HAP-1 (cell line): ENCODE measurements around the gene EPS8.

Experiments used
- DNase-seq, 2 experiments: peaks; one replicate each; pipeline ENCODE4 v3.0.0-alpha.2; 2016 to 2020; ENCODE audit warnings: low spot score in 2 of 2
- H3K27me3 ChIP-seq: fragments of 250-450 bp; sonication (Bioruptor Pico); 2 replicates; pipeline ENCODE4 v1.5.1; 2020; ENCODE audit warnings: low read depth, mild to moderate bottlenecking, moderate library complexity
- H3K36me3 ChIP-seq: fragments of 250-450 bp; sonication (Bioruptor Pico); replicated peaks from 2 replicates; pipeline ENCODE4 v1.5.1; 2020; ENCODE audit warnings: mild to moderate bottlenecking
- H3K4me1 ChIP-seq: fragments of 250-450 bp; sonication (Bioruptor Pico); 2 replicates; pipeline ENCODE4 v1.5.1; 2020; ENCODE audit warnings: mild to moderate bottlenecking
- H3K4me3 ChIP-seq: fragments of 250-450 bp; sonication (Bioruptor Pico); 2 replicates; pipeline ENCODE4 v1.5.1; 2020; ENCODE audit warnings: mild to moderate bottlenecking, moderate library complexity
- H3K9me3 ChIP-seq: fragments of 250-450 bp; sonication (Bioruptor Pico); 2 replicates; pipeline ENCODE4 v1.5.1; 2020; ENCODE audit warnings: mild to moderate bottlenecking, moderate library complexity
- in situ Hi-C: fragments of 300-500 bp; cut with MboI; formaldehyde crosslinking; loops from 3 replicates; pipeline ENCODE4 v1.14.3; 2020; ENCODE audit warnings: low sequenced_read_pairs, inconsistent platforms, mixed read lengths

The EPS8 gene

DNA sequence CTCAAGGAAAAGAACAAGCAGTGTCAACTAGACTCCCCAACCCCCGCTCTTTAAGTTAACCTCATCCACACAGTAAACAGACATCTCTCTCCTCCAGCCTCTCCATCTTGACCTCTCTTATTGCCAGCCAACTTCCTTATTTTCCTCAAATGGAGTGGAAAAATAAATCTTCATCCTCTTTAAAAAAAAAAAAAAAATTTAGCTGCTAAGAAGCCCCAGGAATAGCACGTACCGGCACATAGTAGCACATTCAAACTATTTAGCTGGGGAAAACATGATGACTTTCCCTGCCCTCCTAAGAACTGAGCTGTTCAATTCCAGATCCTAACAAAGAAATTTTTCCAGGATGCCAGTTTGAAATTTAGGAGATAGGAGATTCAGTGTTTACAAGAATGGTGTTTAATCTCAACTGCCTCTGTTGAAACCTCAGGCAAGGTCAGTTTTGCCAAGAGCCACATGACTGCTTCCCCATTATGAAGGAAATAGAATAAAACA, 90.8 kb downstream of the EPS8 start:
- Histone ChIP-seq H3K9me3 (no peaks in the 10 kb centered on the region), H3K4me1 (no peaks in the 10 kb centered on the region), H3K27me3 (no peaks in the 10 kb centered on the region), H3K36me3 (no peaks in the 10 kb centered on the region), H3K4me3 (no peak overlapping the region)
- DNase-seq: no peak
- in situ Hi-C loops: no loop called here

DNA sequence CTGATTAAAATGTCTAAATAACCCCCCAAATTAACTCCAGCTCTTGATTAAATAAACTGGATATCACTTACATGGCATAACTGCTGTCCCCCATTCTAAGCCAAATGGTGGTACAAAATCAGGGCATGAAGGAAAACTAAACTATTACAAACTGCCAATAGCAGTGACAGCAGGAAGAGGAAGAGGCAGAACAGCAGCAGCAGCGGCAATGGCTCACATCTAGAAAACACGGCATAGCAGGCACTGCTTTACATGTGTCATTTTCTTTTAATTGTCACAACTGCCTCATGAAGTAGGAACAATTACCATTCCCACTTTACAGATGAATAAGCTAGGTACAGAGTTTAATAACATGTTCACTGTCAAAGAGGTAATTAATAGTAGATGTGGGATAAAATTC, 92.0 kb downstream of the EPS8 start:
- no peaks in the 10 kb centered on the region for H3K4me1 ChIP-seq
- no peaks in the 10 kb centered on the region for H3K36me3 ChIP-seq
- no peaks in the 10 kb centered on the region for H3K27me3 ChIP-seq
- in situ Hi-C loops: no loop called here
- DNase-seq: no peak
- H3K4me3 ChIP-seq: no peak overlapping the region
- H3K9me3 ChIP-seq: no peaks in the 10 kb centered on the region

DNA sequence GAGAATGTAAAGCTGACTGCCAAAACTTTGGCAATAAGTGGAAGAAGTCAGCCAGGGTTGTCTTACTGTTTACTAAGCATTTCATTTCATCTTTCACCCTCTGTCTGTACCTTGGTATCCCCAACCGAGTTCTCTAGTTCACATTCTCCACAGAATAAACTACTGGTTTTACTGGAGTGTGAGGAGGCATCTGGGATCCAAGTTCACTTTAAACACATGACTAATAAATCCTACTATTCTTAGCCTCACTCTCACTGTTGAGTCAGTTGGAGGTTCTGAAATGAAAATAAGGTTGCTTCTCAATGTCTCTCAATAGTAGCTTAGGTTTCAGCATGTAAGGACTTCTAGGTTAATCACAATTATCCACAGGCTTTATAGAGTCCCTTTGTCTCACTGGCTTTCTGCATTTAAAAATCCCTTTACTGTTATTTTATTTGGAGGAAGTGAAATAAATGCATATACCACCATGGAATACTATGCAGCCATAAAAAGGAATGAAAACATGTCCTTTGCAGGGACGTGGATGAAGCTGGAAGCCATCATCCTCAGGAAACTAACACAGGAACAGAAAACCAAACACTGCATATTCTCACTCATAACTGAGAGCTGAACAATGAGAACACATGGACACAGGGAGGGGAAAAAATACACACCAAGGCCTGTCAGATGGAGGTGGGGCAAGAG, 95.8 kb downstream of the EPS8 start:
- in situ Hi-C loops: no loop called here
- no peaks in the 10 kb centered on the region for H3K9me3 ChIP-seq
- H3K4me1 ChIP-seq: no peaks in the 10 kb centered on the region
- DNase-seq: no peak
- no peaks in the 10 kb centered on the region for H3K27me3 ChIP-seq
- no peaks in the 10 kb centered on the region for H3K36me3 ChIP-seq
- H3K4me3 ChIP-seq: no peak overlapping the region

DNA sequence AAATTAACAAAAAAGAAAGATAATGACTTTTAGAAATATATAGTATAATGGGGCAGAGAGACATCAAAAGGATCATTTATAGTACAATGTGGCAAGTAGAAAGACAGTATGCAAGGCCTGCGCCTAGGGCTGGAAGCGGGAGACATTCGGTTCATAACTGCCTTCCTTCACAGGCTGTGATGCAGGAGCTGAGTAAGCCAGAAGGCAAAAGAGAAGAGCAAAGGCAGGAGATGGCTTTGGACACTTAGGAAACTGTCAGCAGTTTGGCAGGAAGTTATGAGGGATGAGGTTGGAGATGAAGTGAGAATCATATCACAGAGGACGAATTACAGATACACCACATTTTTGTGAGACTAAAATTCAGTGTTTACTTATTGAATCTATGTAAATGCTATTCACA, 97.8 kb downstream of the EPS8 start:
- DNase-seq: no peak

DNA sequence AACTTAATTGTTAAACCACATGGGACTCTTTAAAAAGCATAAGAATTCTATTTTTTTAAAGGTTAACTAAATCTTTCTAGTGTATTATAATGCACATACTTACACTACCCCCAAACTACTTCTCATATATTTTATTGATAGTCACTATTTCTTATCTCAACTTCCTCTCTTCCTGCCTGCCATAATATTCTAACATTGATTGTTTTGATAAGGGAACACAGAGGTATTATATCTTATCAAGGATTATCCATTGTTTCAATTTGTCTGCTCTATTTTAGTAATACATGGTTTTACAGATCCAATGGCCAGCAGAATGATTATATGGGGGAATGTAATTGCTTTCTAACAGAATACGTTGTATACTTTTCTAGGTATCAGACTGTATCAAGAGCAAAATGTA, 98.9 kb downstream of the EPS8 start:
- DNase-seq: no peak
- Histone ChIP-seq H3K9me3 (no peaks in the 10 kb centered on the region), H3K4me1 (no peaks in the 10 kb centered on the region), H3K36me3 (no peaks in the 10 kb centered on the region), H3K27me3 (no peaks in the 10 kb centered on the region), H3K4me3 (no peak overlapping the region)
- in situ Hi-C loops: no loop called here

More for the DNA sequence above, 97.8 kb downstream of the EPS8 start:
- Histone ChIP-seq H3K9me3 (no peaks in the 10 kb centered on the region), H3K4me3 (no peak overlapping the region), H3K4me1 (no peaks in the 10 kb centered on the region), H3K36me3 (no peaks in the 10 kb centered on the region), H3K27me3 (no peaks in the 10 kb centered on the region)
- in situ Hi-C loops: no loop called here

DNA sequence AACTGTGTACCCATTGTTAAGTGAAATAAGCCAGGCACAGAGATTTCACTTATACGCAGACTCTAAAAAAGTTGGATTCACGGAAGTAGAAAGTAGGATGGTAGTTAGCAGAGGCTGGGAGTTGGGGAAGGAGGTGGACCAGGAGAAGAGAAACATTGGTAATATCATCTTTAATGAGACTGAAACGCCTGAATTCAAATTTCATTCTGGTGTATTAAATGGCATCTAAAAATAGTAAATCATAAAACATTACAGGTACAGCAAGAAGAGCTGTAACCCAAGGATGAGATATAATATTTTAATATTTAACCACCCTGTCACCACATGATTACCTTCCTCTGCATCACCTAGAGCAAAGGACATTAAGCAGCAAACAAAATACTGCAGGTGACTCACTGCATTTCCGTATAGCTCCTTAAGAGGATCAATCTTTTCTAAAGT, 99.4 kb downstream of the EPS8 start:
- DNase-seq: no peak
- no peaks in the 10 kb centered on the region for H3K36me3 ChIP-seq
- H3K4me3 ChIP-seq: no peak overlapping the region
- H3K27me3 ChIP-seq: no peaks in the 10 kb centered on the region
- H3K9me3 ChIP-seq: no peaks in the 10 kb centered on the region
- H3K4me1 ChIP-seq: no peaks in the 10 kb centered on the region
- in situ Hi-C loops: no loop called here

DNA sequence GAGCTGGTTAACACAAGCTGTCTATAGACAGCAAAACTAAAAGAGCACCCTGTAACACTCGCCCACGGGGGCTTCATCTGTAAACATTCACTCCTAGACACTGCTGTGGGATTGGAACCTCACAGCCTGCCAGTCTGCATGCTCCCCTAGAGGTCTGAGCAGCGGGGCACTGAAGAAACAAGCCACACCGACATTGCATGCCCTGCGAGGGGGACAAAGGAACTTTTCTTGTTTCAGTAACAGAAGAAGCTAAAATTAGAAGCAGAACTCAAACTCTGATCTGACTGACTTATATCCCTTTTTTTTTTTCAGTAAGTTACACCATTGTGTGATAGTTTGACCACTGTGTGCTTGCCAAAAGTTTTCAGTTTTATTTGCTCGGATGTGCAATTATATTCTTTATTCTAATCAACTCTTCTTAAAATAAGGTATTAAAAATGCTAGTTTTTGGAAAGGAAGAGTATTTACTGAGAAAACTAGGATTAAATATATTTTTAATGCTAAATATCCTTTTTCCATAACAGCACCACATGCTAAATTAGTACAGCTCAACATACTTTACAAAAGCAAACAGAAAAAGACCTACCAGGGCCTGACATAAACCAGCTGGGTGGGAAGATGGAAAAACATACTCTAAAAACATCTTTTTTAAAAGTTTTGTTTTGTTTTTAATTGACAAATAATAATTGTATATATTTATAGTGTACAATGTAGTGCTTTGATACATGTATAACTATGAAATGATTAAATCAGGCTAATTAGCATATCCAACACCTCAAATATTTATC, 100.2 kb downstream of the EPS8 start:
- in situ Hi-C loops: no loop called here

DNA sequence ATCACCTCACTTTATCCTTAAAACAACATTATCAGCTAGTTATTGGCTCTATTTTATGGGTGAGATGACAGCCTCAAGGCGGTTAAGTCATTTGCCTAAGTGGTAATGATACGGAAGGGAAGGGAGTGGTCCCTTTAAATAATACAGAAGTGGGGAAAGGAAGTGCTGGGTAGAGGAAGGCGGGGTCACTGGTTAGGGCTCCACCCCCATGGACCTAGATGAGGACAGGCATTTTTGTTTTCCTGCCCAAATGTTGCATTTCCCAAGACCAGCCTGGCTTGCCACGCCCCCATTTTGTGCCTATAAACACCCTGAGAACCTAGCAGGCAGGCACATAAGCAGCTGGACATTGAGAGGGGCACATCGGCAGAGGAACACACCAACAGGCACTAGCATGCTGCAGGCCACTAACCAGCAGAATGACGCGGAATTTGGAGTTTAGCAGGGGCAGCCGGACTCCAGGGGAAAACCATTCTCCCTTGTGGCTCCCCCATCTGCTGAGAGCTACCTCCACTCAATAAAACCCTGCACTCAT, 100.9 kb downstream of the EPS8 start:
- H3K4me1 ChIP-seq: no peaks in the 10 kb centered on the region
- H3K9me3 ChIP-seq: no peaks in the 10 kb centered on the region
- no peak overlapping the region for H3K4me3 ChIP-seq
- in situ Hi-C loops: no loop called here
- H3K36me3 ChIP-seq: no peaks in the 10 kb centered on the region
- DNase-seq: peak in 1 of 2 experiments; percentile 39
- no peaks in the 10 kb centered on the region for H3K27me3 ChIP-seq

More for the DNA sequence above, 100.2 kb downstream of the EPS8 start:
- H3K36me3 ChIP-seq: no peaks in the 10 kb centered on the region
- no peak for DNase-seq
- H3K4me1 ChIP-seq: no peaks in the 10 kb centered on the region
- no peak overlapping the region for H3K4me3 ChIP-seq
- H3K27me3 ChIP-seq: no peaks in the 10 kb centered on the region
- H3K9me3 ChIP-seq: no peaks in the 10 kb centered on the region

DNA sequence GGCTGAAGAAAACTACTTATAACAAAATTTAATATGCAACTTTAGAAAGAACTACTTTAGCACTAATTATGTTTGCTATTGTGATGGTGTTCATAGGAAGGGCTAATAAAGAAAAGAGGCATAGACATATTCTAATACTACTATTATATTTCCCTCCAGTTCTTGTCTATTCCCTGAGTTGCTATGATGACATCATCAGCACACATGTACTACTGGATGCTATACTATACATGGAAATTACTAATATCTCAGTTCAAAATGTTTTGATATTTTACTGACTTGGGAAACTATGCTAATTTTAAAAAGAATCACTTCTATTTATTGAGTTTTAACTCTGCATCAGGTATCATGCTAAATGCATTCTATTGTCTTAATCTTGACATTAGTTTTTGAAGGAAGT, 101.6 kb downstream of the EPS8 start:
- in situ Hi-C loops: no loop called here
- Histone ChIP-seq H3K4me1 (peaks cover 4% of the 10 kb centered on the region), H3K4me3 (no peak overlapping the region)

DNA sequence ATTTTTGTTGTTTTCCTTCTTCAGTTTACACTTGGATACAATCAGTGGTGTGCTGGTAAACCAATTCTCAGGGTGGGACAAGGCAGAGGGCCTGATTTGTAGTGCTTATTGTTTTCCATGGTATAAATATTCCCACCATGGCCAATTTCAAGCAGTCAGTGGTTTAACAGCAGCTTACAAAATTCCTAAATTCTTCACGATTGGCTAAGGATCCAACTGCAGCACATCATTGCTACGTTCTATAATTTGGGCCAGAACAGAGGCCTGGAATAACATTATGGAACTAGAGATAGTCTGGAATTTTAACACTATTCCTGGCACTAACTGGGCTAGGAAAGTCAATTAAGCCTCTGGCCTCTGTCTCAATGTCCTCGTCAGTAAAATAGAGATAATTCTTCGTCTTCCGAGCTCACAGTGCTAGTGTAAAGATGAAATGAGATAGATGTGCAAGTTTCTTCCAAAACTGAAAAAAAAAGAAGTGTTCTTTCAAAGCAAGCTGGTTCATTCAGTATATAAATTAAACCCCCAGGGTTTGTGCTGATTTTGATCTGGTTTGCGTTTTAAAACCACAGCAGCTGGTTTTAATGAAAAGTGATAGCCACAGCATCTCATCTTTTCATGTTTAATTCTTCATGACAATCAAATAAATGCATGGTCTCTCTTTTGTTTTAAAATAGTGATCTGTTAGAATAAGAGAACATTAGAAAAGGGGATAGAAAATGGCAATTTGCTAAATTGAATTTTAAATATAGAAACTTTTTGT, 104.1 kb downstream of the EPS8 start:
- H3K27me3 ChIP-seq: no peaks in the 10 kb centered on the region
- no peak overlapping the region for H3K4me3 ChIP-seq
- H3K4me1 ChIP-seq: peaks cover 4% of the 10 kb centered on the region
- H3K9me3 ChIP-seq: no peaks in the 10 kb centered on the region
- no peaks in the 10 kb centered on the region for H3K36me3 ChIP-seq
- in situ Hi-C loops: no loop called here
- DNase-seq: no peak

More for the DNA sequence above, 101.6 kb downstream of the EPS8 start:
- no peak for DNase-seq
- no peaks in the 10 kb centered on the region for H3K36me3 ChIP-seq
- H3K27me3 ChIP-seq: no peaks in the 10 kb centered on the region
- H3K9me3 ChIP-seq: no peaks in the 10 kb centered on the region

DNA sequence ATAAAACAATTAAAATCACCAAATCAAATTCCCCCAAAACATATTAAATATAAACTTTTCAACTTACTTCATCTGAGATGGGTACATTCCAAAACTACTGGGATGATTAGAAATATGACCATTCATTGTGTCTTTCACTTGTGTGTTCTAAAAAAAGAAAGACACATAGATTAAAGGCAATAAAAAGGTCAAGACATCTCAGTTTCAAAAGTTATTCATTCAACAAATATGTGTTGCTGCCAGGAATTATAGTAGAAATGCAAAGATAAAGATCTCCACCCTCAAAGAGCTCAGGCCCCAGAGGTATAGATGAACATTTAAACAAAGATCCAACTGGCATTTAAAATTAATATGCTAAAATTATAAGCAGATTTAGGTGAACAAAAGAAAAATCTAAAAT, 106.4 kb downstream of the EPS8 start:
- Histone ChIP-seq H3K4me1 (peaks cover 4% of the 10 kb centered on the region), H3K4me3 (no peak overlapping the region)
- DNase-seq: peak in 1 of 2 experiments; percentile 22

DNA sequence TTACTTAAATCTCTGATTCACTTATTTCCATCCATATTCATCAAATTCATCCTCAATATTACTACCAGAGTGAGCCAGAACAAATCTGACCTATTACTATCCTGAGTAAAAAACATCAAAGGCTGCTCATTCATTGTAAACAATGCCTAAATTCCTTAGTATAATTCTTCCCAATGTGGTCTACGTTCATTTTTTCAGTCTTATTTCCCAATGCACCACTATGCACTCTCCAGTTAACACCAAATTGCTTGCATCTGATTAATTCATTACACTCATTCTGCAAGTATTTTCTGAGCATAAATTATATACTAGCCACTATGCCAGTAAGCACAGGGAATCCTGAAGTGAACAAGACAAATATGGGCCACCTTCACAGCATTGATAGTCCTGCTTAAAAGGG, 110.0 kb downstream of the EPS8 start:
- Histone ChIP-seq H3K4me3 (no peak overlapping the region), H3K4me1 (peaks cover 8% of the 10 kb centered on the region), H3K9me3 (no peaks in the 10 kb centered on the region), H3K36me3 (no peaks in the 10 kb centered on the region), H3K27me3 (no peaks in the 10 kb centered on the region)
- no peak for DNase-seq
- in situ Hi-C loops: no loop called here

More for the DNA sequence above, 106.4 kb downstream of the EPS8 start:
- H3K27me3 ChIP-seq: no peaks in the 10 kb centered on the region
- no peaks in the 10 kb centered on the region for H3K36me3 ChIP-seq
- H3K9me3 ChIP-seq: no peaks in the 10 kb centered on the region
- in situ Hi-C loops: no loop called here

DNA sequence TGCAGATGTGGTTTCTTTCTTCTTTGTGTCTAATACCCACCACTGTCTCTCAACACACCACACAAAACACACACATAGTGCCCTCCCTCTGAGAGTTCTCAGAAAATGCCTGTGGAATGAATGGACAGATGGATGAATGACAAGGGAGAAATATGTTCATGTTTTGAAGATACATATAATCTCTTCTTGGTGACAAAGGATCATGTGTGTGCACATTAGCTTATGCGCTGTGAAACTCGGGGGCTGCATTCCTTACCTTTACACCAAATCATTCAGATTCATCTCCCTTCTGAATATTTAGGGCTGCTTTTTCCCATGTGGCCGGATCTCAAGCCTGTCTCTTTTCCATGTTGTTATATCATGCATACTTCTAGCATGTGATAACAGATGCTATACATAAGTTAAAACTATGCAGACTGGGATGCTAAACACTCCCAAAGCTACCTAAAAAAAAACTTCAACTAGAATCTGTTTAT, 111.4 kb downstream of the EPS8 start:
- no peaks in the 10 kb centered on the region for H3K9me3 ChIP-seq
- no peaks in the 10 kb centered on the region for H3K36me3 ChIP-seq
- DNase-seq: peak in 1 of 2 experiments; percentile 13
- no peaks in the 10 kb centered on the region for H3K27me3 ChIP-seq
- no peak overlapping the region for H3K4me3 ChIP-seq
- in situ Hi-C loops: no loop called here
- peaks cover 10% of the 10 kb centered on the region for H3K4me1 ChIP-seq
